GM23338 (cell line): ENCODE results near the gene SH2D4B. TPM values are rescaled to one million over a fixed set of nuclear protein-coding genes. Genes with fewer than 3 reads are reported as not detected.

Source experiments
- ATAC-seq: fragments of 200-7000 bp; cut with Tn5 transposase; 3 replicates; pipeline ENCODE4 v1.9.1; 2020
- DNase-seq: peaks from one replicate; pipeline ENCODE4 v3.0.0-alpha.2; 2015; ENCODE audit warnings: low spot score
- H2AFZ ChIP-seq: fragments of 200-600 bp; sonication (generic); 2 replicates; pipeline ENCODE4 v1.8.0; 2016; ENCODE audit warnings: antibody characterized with exemption, mild to moderate bottlenecking, moderate library complexity
- H3F3A ChIP-seq: fragments of 200-600 bp; sonication (generic); replicated peaks from 2 replicates; pipeline ENCODE4 v1.8.0; 2017; ENCODE audit warnings: antibody characterized with exemption, mixed run types, low read depth
- H3K27ac ChIP-seq: fragments of 200-600 bp; sonication (generic); 2 replicates; pipeline ENCODE4 v1.6.1; 2016; ENCODE audit warnings: low read depth
- H3K27me3 ChIP-seq: fragments of 200-600 bp; sonication (generic); 2 replicates; pipeline ENCODE4 v1.8.0; 2016; ENCODE audit warnings: mild to moderate bottlenecking, mixed run types, moderate library complexity; ENCODE audit not compliant: insufficient read depth
- H3K36me3 ChIP-seq: fragments of 200-600 bp; sonication (generic); 2 replicates; pipeline ENCODE4 v1.8.0; 2016; ENCODE audit warnings: mild to moderate bottlenecking; ENCODE audit not compliant: insufficient read depth
- H3K4me1 ChIP-seq: fragments of 200-600 bp; sonication (generic); 2 replicates; pipeline ENCODE4 v1.8.0; 2016; ENCODE audit warnings: mild to moderate bottlenecking, moderate library complexity; ENCODE audit not compliant: insufficient read depth
- H3K4me2 ChIP-seq: fragments of 200-600 bp; sonication (generic); 2 replicates; pipeline ENCODE4 v1.7.1; 2017; ENCODE audit warnings: mixed run types
- H3K4me3 ChIP-seq: fragments of 200-600 bp; sonication (generic); 2 replicates; pipeline ENCODE4 v1.6.1; 2016; ENCODE audit warnings: mixed run types
- H3K79me2 ChIP-seq: fragments of 200-600 bp; sonication (generic); replicated peaks from 2 replicates; pipeline ENCODE4 v1.8.0; 2017; ENCODE audit warnings: mild to moderate bottlenecking; ENCODE audit not compliant: insufficient read depth
- H3K9me2 ChIP-seq: fragments of 200-600 bp; sonication (generic); 2 replicates; pipeline ENCODE4 v1.8.0; 2017; ENCODE audit not compliant: insufficient read depth
- H4K20me1 ChIP-seq: fragments of 200-600 bp; sonication (generic); replicated peaks from 2 replicates; pipeline ENCODE4 v1.8.0; 2017; ENCODE audit warnings: mild to moderate bottlenecking; ENCODE audit not compliant: insufficient read depth
- H3K27ac Mint-ChIP-seq: 2 replicates; pipeline ENCODE4 v1.8.0; 2020; ENCODE audit warnings: inconsistent platforms, mild to moderate bottlenecking, moderate library complexity, mixed read lengths
- H3K27me3 Mint-ChIP-seq: 3 replicates; pipeline ENCODE4 v1.8.0; 2022; ENCODE audit warnings: low read depth, mild to moderate bottlenecking, moderate library complexity, mixed read lengths, inconsistent platforms; ENCODE audit not compliant: insufficient read depth, poor library complexity
- H3K36me3 Mint-ChIP-seq: 3 replicates; pipeline ENCODE4 v1.8.0; 2021; ENCODE audit warnings: low read depth, mild to moderate bottlenecking, inconsistent platforms, moderate library complexity, mixed read lengths
- H3K4me1 Mint-ChIP-seq: 3 replicates; pipeline ENCODE4 v1.8.0; 2020; ENCODE audit warnings: mild to moderate bottlenecking, inconsistent platforms, mixed read lengths
- H3K4me3 Mint-ChIP-seq: 3 replicates; pipeline ENCODE4 v1.8.0; 2021; ENCODE audit warnings: moderate library complexity, mild to moderate bottlenecking, inconsistent platforms, mixed read lengths
- H3K9me3 Mint-ChIP-seq: 3 replicates; pipeline ENCODE4 v1.8.0; 2020; ENCODE audit warnings: moderate library complexity, mild to moderate bottlenecking, inconsistent platforms, mixed read lengths
- CREB1 ChIP-seq: fragments of 250-450 bp; sonication (Bioruptor Pico); IDR thresholded peaks from 2 replicates; pipeline ENCODE4 v1.5.0; 2020; ENCODE audit warnings: low read depth, mild to moderate bottlenecking, moderate library complexity
- EZH2 ChIP-seq: fragments of 200-600 bp; sonication (generic); IDR thresholded peaks from one replicate; pipeline ENCODE4 v1.8.0; 2017; ENCODE audit warnings: antibody characterized with exemption, mild to moderate bottlenecking, low read depth; ENCODE audit not compliant: unreplicated experiment
- EZH2phosphoT487 ChIP-seq: fragments of 200-600 bp; sonication (generic); IDR thresholded peaks from one replicate; pipeline ENCODE4 v1.8.1; 2018; ENCODE audit warnings: antibody characterized with exemption; ENCODE audit not compliant: unreplicated experiment
- JUNB ChIP-seq: IDR thresholded peaks from one replicate; pipeline ENCODE4 v1.6.1; 2016; ENCODE audit warnings: antibody characterized with exemption; ENCODE audit not compliant: unreplicated experiment
- NANOG ChIP-seq: IDR thresholded peaks from 2 replicates; pipeline ENCODE4 v1.6.1; 2016; ENCODE audit warnings: antibody characterized with exemption, borderline replicate concordance
- POLR2AphosphoS5 ChIP-seq: IDR thresholded peaks from 2 replicates; pipeline ENCODE4 v1.6.1; 2016; ENCODE audit warnings: antibody characterized with exemption, low read depth
- STAT1 ChIP-seq: IDR thresholded peaks from one replicate; pipeline ENCODE4 v1.6.1; 2016; ENCODE audit warnings: antibody characterized with exemption; ENCODE audit not compliant: unreplicated experiment
- ZNF114 ChIP-seq: fragments of 250-450 bp; sonication (Bioruptor Pico); IDR thresholded peaks from 2 replicates; pipeline ENCODE4 v1.5.0; 2020; ENCODE audit warnings: mild to moderate bottlenecking, moderate library complexity
- ZNF331 ChIP-seq: fragments of 250-450 bp; sonication (Bioruptor Pico); IDR thresholded peaks from 2 replicates; pipeline ENCODE4 v1.5.0; 2020; ENCODE audit warnings: low read depth, mild to moderate bottlenecking, moderate library complexity
- polyA plus RNA-seq: library from polyadenylated mRNA; unstranded; fragments of >200 nt; fragmentation: Nextera tagmentation; extraction: Ambion mirVana; gene quantifications from 2 replicates; pipeline ENCODE4 v1.2.1, GENCODE V29; 2016
- total RNA-seq: library from RNA; depleted of rRNA; stranded (reverse); fragments of >200 nt; shearing (Covaris generic); gene quantifications from 2 replicates; pipeline ENCODE4 v1.2.3, GENCODE V29; 2014
- TF ChIP-seq, protein P1 (sequence below): fragments of 250-450 bp; sonication (Bioruptor Pico); IDR thresholded peaks from 2 replicates; pipeline ENCODE4 v1.5.0; 2020; ENCODE audit warnings: mild to moderate bottlenecking, moderate library complexity
- TF ChIP-seq, protein P2 (sequence below): IDR thresholded peaks from 2 replicates; pipeline ENCODE4 v1.6.1; 2016; ENCODE audit warnings: antibody characterized with exemption
- TF ChIP-seq, protein P3 (sequence below): IDR thresholded peaks from one replicate; pipeline ENCODE4 v1.6.1; 2018; ENCODE audit warnings: antibody characterized with exemption; ENCODE audit not compliant: unreplicated experiment
- TF ChIP-seq, protein P4 (sequence below), 2 experiments: fragments of 200-600 bp in 1 of 2; sonication (generic) in 1 of 2; conservative IDR thresholded peaks; 2 replicates each; pipeline versions ENCODE4 v1.5.1 to v1.6.1; 2016 to 2017; ENCODE audit warnings: antibody characterized with exemption in 2 of 2, low read depth in 2 of 2, mild to moderate bottlenecking in 2 of 2, moderate library complexity in 1 of 2

The SH2D4B gene
- total and polyA plus RNA-seq, 2 experiments from 2014 or later, result 0.08 TPM; not detected in 1

DNA sequence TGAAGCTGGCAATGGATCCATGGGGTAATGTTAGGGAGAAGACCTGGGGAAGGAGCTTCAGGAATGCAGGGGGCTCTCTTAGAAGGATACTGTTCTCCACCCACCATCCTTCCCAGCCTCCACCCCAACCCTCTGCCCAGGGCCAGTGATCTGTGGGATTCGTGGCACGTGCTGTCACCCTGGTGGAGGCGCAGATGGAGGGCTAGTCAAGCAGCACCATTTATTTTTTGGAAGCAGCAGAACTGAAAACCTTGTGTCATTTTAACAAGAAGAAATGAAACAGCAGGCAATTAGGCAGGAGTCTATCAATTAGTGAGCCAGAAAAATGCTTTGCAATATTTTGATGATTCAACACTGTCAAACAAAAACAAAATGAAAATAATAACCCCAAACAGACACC lies 155.9 kb downstream of the SH2D4B start:
- H3K36me3 Mint-ChIP-seq, result no peaks in the 10 kb centered on the region
- no peaks in the 10 kb centered on the region for H3K79me2 ChIP-seq
- no peak overlapping the region for H3K4me3 ChIP-seq
- H3K4me1 Mint-ChIP-seq, result no peaks in the 10 kb centered on the region
- no peaks in the 10 kb centered on the region for H3K27me3 ChIP-seq
- H2AFZ ChIP-seq, result no peak overlapping the region
- ATAC-seq, result no peak
- H3K36me3 ChIP-seq, result no peaks in the 10 kb centered on the region
- H4K20me1 ChIP-seq, result no peaks in the 10 kb centered on the region
- DNase-seq, result no peak
- H3F3A ChIP-seq, result no peaks in the 10 kb centered on the region
- H3K9me2 ChIP-seq, result no peaks in the 10 kb centered on the region; the same call in 1 of the 2 replicates
- no peak overlapping the region for H3K4me2 ChIP-seq
- H3K4me3 Mint-ChIP-seq, result no peak overlapping the region
- TF ChIP-seq, protein P1, sequence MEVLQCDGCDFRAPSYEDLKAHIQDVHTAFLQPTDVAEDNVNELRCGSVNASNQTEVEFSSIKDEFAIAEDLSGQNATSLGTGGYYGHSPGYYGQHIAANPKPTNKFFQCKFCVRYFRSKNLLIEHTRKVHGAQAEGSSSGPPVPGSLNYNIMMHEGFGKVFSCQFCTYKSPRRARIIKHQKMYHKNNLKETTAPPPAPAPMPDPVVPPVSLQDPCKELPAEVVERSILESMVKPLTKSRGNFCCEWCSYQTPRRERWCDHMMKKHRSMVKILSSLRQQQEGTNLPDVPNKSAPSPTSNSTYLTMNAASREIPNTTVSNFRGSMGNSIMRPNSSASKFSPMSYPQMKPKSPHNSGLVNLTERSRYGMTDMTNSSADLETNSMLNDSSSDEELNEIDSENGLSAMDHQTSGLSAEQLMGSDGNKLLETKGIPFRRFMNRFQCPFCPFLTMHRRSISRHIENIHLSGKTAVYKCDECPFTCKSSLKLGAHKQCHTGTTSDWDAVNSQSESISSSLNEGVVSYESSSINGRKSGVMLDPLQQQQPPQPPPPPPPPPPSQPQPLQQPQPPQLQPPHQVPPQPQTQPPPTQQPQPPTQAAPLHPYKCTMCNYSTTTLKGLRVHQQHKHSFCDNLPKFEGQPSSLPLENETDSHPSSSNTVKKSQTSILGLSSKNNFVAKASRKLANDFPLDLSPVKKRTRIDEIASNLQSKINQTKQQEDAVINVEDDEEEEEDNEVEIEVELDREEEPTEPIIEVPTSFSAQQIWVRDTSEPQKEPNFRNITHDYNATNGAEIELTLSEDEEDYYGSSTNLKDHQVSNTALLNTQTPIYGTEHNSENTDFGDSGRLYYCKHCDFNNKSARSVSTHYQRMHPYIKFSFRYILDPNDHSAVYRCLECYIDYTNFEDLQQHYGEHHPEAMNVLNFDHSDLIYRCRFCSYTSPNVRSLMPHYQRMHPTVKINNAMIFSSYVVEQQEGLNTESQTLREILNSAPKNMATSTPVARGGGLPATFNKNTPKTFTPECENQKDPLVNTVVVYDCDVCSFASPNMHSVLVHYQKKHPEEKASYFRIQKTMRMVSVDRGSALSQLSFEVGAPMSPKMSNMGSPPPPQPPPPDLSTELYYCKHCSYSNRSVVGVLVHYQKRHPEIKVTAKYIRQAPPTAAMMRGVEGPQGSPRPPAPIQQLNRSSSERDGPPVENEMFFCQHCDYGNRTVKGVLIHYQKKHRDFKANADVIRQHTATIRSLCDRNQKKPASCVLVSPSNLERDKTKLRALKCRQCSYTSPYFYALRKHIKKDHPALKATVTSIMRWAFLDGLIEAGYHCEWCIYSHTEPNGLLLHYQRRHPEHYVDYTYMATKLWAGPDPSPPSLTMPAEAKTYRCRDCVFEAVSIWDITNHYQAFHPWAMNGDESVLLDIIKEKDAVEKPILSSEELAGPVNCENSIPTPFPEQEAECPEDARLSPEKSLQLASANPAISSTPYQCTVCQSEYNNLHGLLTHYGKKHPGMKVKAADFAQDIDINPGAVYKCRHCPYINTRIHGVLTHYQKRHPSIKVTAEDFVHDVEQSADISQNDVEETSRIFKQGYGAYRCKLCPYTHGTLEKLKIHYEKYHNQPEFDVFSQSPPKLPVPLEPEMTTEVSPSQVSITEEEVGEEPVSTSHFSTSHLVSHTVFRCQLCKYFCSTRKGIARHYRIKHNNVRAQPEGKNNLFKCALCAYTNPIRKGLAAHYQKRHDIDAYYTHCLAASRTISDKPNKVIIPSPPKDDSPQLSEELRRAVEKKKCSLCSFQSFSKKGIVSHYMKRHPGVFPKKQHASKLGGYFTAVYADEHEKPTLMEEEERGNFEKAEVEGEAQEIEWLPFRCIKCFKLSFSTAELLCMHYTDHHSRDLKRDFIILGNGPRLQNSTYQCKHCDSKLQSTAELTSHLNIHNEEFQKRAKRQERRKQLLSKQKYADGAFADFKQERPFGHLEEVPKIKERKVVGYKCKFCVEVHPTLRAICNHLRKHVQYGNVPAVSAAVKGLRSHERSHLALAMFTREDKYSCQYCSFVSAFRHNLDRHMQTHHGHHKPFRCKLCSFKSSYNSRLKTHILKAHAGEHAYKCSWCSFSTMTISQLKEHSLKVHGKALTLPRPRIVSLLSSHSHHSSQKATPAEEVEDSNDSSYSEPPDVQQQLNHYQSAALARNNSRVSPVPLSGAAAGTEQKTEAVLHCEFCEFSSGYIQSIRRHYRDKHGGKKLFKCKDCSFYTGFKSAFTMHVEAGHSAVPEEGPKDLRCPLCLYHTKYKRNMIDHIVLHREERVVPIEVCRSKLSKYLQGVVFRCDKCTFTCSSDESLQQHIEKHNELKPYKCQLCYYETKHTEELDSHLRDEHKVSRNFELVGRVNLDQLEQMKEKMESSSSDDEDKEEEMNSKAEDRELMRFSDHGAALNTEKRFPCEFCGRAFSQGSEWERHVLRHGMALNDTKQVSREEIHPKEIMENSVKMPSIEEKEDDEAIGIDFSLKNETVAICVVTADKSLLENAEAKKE, result no peak
- TF ChIP-seq, protein P2, sequence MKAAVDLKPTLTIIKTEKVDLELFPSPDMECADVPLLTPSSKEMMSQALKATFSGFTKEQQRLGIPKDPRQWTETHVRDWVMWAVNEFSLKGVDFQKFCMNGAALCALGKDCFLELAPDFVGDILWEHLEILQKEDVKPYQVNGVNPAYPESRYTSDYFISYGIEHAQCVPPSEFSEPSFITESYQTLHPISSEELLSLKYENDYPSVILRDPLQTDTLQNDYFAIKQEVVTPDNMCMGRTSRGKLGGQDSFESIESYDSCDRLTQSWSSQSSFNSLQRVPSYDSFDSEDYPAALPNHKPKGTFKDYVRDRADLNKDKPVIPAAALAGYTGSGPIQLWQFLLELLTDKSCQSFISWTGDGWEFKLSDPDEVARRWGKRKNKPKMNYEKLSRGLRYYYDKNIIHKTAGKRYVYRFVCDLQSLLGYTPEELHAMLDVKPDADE, result no peak
- TF ChIP-seq JUNB, result no peak
- TF ChIP-seq EZH2phosphoT487, result no peak
- TF ChIP-seq CREB1 (CRISPR knock-in tag), result no peak
- TF ChIP-seq ZNF114 (CRISPR knock-in tag), result no peak
- no peak for TF ChIP-seq STAT1
- no peak for TF ChIP-seq EZH2
- TF ChIP-seq, protein P3, sequence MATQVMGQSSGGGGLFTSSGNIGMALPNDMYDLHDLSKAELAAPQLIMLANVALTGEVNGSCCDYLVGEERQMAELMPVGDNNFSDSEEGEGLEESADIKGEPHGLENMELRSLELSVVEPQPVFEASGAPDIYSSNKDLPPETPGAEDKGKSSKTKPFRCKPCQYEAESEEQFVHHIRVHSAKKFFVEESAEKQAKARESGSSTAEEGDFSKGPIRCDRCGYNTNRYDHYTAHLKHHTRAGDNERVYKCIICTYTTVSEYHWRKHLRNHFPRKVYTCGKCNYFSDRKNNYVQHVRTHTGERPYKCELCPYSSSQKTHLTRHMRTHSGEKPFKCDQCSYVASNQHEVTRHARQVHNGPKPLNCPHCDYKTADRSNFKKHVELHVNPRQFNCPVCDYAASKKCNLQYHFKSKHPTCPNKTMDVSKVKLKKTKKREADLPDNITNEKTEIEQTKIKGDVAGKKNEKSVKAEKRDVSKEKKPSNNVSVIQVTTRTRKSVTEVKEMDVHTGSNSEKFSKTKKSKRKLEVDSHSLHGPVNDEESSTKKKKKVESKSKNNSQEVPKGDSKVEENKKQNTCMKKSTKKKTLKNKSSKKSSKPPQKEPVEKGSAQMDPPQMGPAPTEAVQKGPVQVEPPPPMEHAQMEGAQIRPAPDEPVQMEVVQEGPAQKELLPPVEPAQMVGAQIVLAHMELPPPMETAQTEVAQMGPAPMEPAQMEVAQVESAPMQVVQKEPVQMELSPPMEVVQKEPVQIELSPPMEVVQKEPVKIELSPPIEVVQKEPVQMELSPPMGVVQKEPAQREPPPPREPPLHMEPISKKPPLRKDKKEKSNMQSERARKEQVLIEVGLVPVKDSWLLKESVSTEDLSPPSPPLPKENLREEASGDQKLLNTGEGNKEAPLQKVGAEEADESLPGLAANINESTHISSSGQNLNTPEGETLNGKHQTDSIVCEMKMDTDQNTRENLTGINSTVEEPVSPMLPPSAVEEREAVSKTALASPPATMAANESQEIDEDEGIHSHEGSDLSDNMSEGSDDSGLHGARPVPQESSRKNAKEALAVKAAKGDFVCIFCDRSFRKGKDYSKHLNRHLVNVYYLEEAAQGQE, result no peak
- TF ChIP-seq, protein P4, sequence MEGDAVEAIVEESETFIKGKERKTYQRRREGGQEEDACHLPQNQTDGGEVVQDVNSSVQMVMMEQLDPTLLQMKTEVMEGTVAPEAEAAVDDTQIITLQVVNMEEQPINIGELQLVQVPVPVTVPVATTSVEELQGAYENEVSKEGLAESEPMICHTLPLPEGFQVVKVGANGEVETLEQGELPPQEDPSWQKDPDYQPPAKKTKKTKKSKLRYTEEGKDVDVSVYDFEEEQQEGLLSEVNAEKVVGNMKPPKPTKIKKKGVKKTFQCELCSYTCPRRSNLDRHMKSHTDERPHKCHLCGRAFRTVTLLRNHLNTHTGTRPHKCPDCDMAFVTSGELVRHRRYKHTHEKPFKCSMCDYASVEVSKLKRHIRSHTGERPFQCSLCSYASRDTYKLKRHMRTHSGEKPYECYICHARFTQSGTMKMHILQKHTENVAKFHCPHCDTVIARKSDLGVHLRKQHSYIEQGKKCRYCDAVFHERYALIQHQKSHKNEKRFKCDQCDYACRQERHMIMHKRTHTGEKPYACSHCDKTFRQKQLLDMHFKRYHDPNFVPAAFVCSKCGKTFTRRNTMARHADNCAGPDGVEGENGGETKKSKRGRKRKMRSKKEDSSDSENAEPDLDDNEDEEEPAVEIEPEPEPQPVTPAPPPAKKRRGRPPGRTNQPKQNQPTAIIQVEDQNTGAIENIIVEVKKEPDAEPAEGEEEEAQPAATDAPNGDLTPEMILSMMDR (conservative IDR thresholded peaks at IDR 0.05; ENCODE audit: low read depth in 2 of 2), result no peak
- TF ChIP-seq NANOG, result no peak
- TF ChIP-seq ZNF331 (CRISPR knock-in tag), result no peak
- TF ChIP-seq POLR2AphosphoS5, result no peak
- no peaks in the 10 kb centered on the region for H3K4me1 ChIP-seq
- no peaks in the 10 kb centered on the region; the same call in 2 of the 3 replicates for H3K9me3 Mint-ChIP-seq
- H3K27me3 Mint-ChIP-seq, result peaks cover 3% of the 10 kb centered on the region
- H3K27ac ChIP-seq, result no peak overlapping the region
- H3K27ac Mint-ChIP-seq, result no peak overlapping the region
